ENCODE results near the gene FHOD3.

FHOD3 gene

DNA sequence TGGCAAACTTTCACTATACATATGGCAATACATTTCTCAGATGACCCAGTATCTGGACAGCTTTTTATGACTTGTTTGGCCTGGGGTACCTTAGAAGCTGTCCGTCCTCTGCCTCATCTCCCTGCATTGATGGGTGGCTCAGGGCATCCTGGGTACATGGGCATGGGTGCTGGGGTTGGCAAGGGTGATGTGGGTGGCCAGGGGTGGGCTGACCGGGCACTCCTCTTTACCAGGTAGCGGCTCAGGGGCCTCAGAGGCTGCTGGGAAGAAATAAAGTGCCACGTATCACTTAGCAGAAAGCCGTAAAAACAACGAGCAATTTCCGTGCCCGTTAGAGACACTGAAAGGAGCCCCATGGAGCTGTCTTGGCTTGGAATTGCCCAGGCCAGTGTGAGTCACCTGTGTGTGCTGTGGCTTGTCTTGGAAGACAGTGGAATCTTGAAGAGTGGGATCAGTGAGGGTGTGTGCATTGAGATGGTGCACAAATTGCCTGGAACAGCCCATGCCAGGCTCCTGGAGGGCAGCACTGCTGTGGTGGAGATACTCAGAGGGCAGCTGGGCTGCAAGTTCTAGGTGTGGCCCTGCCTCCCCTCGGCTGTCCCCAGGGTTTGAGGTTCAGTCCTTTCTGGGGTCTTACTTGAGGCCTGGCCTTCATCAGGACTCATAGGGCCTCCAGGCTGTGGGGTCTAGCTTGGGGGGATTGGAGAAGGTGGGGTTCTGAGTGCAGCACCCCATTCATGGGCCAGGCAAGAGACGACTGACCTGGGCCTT is 88.8 kb downstream of the FHOD3 start:
- no peak for DNase-seq (ENCODE audit: low read depth)

DNA sequence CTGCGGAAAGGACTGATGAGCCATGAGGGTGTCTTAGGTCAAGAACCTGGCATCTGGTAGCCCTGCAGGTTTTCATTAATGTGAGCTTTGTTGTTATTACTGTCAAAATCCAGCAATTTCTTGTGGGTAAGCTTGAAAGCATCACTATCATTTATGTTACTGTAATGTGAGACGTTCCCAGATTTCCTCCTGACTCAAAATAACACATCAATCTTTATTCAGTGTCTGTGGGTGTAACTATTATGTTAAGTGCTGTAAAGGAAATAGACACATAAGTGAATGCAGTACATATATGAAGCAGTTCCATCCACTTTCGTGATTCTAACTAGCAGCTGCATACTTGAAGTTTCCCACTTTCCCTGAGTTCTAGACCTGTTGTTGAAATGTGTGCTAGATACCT is 89.8 kb downstream of the FHOD3 start:
- DNase-seq (ENCODE audit: low read depth): no peak

DNA sequence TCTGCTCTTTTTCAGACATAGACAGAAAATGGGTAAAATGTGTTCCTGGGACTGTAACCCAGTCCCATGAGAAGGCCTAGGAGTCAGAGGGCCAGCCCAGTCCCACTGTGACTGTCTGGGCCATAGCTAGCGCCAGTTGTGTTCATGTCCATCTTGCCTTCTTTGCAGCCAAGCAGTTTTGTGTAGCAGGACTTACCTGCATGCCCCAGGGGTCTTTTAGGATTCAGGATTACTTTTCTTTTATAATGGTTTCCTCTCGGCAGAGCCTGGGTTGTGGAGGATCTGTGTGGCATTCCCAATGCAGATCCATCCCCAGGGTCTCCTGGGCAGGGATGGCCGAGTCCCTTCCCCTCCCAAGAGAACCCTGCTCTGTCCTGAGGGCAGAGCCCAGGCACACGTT is 90.8 kb downstream of the FHOD3 start:
- DNase-seq (ENCODE audit: low read depth): no peak

DNA sequence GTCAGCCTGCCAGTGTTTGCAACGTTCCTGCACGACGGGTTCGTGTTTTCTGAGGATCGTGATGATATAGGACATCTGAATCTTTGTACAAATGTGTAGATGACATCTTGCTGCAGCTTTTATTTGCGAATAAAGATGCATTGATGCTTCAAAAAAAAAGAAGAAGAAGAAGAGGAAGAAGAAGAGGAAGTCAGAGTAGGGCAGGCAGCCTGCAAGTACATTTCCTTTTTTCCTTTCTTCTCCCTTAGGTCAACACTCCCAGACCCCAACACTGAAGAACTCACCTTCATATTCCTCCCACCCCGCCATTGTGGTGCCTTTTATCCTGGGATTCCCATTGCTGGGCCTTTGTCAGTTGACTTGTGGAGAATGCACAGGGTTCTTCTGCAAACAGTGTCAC is 91.5 kb downstream of the FHOD3 start:
- DNase-seq (ENCODE audit: low read depth): no peak

DNA sequence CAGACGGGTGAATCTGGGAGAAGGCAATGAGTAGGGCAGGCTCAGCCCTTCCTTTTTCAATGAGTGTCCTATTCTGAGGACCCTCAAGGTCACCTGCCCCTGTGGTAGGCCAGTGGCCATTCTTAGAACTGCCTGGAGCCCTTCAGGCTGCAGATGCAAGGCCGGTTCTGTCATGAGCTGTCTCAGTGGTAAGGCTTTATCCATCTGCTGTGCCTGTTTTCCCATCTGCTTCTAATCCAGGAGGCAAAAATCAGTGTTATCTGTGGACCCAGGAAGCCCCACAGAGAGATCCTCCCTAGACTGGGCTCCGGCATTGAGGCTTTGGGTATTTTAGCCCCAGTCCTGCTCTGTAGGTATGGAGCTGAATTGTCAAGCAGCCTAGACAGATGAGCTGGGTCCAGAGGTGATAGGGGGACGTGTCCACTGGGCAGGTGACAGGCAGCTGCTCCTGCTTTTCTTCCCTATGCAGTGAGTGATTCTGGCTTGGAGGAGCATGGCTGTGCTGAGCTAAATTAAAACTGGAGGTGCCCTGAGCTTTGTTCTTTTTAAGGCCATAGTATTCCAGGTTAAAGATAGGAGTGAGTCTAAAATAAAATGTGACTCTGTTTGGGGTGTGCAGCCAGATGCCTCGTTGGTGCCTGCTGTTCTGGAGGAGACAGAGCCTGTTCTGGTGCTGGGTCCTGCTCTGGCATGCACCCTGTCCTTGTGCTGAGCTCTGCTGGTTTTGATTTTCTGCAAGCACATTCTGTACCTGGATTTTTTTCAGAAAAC is 92.5 kb downstream of the FHOD3 start:
- no peak for DNase-seq (ENCODE audit: low read depth)

DNA sequence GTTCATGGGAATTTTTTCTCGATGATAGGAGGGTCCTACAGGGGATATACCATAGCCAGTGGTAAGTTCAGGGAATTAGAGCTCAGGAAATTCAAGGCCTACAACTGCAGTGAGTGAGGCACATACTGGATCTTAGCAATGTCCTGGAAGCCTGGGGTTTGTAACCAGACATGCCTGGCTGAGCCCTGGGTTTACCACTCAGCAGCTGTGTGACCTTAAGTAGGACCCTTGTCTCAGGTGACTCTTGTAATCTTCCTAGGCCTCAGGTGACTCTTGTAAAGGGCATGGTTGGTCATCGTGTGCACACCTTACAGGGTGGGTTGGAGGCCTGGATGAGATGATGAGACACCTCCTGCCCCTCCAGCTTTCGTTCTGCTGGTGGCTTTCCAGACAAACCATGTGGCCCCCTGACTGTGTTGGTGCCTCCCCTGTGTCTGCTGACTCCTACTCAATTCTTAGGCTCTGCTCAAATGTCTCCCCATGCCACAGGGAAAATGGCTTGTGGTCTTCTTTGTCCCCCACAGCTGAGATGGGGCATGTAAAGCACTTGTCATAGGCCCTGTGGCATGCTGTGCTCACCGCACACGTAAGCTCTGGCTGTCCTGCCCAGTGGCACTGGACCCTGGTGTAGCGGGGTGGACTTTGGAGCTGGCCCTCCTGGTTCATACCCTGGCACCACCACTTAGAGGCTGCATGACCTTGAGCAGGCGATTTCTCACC is 94.1 kb downstream of the FHOD3 start:
- DNase-seq (ENCODE audit: low read depth): no peak

DNA sequence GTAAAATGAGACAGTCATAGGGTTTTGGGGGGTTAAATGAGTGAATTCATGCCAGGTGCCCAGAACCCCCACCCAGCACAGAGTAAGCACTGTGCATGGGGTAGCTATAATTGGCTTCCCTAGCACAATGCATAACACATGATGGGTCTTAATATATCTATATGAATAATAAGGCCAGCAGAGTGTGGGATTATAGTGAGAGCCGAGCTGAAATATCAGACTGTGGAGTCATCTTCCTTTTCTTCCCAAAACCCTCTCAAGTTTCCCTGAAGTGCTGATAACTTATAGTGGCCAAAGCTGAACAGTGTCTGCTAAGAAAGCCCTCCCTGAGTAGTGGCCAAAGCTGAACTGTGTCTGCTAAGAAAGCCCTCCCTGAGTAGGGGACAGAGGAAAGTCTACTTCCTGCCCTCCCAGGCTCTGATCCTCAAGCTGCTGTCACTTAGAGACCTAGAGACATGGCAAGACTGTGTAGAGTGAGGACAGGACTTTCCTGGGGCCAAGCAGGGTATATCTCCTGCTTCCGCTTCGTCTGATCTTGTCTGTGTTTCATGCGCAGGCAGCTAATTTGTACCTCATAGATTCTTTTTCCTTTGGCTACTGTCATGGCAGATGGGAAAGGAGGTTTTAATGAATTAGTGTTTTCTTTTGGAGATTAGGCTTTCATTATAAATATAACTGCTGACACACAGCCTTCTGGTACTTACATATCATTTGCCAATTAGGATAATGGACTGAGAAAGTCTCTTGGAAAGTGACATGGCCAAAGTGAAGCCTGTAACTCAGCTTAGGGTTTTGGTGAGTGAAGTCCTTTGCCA is 94.9 kb downstream of the FHOD3 start:
- no peak for DNase-seq (ENCODE audit: low read depth)

DNA sequence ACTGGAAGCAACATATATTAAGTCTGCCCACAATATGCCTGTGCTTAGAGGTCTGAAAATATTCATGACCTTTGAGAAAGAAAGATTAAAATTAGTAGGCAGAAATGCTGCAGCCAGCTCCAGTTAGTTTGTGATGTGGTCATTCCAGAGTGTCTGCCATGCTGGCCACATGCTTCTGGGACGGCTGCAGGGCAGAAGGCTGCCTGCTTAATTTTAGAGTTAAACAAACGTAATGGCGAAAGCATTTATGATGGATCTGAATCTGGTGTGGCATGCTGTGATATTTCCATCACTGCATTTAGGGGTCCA is 95.4 kb downstream of the FHOD3 start:
- DNase-seq (ENCODE audit: low read depth): no peak

DNA sequence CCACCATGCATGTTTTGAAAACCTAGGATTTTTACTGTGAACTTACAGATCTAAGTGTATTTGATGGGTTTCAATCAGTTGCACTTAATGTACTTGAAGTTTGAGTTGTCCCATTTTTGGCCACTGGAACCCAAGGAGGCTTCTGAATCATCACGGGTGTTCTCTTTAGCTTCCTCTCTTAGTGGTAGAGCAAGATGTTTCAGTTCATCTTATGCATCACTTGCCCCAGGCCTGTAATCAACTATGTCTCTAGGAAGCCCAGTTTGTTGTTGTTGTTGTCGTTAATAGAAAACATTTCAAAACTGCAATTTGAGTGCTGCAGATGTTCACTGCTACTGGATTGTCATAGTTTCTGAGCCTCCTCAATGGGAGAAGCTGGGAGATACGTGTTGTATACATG is 97.0 kb downstream of the FHOD3 start:
- DNase-seq (ENCODE audit: low read depth): no peak

DNA sequence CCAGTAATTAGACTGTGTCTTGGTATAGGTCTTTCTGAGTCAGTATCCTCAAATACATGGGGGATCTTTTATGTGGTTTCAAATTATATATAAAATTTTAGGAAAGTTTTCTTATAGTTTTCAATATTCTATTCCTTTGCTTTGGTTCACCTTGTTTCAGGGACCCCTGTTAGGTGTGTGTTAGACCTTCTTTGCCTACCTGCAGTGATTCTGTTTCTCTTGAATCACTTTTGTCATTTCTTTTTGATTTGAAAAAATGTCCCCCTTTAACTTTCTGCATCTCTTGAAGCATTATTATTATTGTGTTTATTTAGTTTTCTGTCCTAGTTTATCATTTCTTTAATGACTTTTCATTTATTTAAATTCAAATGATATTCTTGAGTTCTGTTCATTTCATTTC is 98.7 kb downstream of the FHOD3 start:
- no peak for DNase-seq (ENCODE audit: low read depth)

DNA sequence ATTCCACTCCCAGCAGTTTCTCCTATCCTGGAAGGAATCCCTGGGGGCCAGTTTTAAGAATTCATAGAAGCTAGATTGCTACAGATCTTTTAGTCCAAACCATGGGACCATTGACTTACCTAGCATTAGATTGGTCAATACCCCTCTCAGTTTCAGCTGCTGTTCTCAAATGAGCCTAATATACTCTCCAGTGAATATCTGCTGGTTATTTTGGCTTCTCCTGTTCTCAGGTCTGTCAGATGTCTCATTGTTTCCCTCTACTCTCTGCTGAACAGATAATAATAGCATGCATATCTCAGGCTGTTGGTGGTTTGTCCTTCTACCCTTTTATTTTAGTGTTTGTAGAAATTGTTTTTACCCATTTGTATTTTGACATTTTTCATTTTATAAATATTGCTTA is 99.5 kb downstream of the FHOD3 start:
- DNase-seq (ENCODE audit: low read depth): no peak

DNA sequence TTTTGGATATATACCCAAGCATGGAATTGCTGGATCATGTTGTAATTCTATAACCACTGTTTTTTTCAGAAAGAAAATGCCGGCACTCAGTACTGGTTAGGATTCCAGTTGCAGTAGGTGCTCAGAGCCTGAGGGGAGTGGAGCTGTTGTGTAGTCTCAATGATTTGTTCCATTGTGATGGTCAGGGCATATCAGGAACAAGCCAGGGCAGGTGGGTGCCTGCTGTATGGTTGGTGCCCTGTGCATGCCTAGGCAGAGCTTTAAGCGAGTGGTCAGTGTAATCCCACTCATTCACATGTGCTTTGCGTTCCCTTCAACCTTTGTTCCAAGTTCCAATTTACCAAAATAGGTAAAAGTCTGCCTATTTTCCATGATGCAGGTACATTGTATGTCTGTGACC is 100.9 kb downstream of the FHOD3 start:
- DNase-seq (ENCODE audit: low read depth): no peak

DNA sequence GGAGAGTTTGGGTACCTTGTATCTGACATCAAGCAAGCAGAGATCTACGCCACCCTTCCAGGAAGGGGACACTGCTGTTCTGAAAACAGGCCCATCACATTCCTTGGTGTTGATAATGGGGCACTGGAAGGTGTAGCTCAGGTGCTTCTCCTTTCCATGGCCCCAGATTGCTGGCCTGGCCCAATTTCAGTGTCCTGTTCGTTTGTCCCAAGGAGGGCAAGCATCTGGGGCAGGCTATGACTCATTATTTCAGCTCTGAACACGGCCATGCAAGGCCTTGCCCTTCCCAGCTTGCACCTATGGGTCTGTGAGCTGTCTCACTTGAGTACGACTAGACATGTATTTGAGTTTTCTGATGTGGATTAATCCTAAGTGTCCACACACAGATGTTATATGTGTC is 101.5 kb downstream of the FHOD3 start:
- no peak for DNase-seq (ENCODE audit: low read depth)

DNA sequence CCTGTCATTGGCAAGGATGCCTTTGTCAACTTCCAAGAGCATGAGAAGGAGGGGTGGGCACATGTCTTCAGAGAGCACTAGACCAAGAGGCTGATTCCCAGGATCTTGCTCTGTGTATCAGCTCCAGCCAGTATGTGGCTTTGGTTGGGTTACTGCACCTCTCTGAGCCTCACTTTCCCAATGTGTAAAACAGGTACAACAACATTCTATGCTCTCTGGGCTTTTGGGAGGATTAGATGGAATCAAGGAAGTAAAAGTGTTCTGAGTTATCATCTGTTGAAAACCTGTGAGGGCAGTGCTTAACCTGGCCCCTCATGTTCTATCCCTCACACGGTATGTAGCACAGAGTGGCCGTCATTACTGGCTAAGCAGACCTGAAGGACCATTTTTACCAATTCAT is 103.9 kb downstream of the FHOD3 start:
- no peak for DNase-seq (ENCODE audit: low read depth)

DNA sequence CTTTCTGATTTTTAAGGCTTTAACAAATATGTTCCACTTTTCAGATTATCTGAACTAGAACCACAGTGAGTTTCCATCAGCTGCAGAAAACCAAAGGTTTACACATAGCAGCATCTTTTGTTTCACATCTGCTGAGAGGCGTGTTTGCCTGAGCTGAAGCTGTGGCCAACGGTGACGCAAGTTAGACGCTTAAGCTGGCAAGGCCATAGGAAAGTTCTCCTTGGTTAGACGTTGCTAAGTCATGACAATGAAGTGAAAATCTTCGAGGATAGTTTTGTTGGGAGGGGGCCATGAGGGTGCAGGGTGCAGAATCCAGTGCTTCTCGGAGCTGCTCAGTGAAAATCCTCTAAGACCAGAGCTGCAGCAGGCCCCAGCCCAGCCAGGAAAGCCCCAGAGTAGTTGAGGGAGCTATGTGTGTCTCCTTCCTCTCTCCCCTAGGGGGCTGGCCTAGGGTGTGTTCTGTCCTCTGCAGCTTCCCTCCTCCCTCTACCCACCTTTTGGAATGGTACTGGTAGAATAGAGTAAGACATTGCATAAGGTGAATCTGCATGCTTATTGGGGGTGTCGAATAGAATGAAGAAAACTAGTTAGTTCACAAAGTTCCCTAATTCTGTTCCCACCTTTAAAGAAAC is 105.4 kb downstream of the FHOD3 start:
- no peak for DNase-seq (ENCODE audit: low read depth)

DNA sequence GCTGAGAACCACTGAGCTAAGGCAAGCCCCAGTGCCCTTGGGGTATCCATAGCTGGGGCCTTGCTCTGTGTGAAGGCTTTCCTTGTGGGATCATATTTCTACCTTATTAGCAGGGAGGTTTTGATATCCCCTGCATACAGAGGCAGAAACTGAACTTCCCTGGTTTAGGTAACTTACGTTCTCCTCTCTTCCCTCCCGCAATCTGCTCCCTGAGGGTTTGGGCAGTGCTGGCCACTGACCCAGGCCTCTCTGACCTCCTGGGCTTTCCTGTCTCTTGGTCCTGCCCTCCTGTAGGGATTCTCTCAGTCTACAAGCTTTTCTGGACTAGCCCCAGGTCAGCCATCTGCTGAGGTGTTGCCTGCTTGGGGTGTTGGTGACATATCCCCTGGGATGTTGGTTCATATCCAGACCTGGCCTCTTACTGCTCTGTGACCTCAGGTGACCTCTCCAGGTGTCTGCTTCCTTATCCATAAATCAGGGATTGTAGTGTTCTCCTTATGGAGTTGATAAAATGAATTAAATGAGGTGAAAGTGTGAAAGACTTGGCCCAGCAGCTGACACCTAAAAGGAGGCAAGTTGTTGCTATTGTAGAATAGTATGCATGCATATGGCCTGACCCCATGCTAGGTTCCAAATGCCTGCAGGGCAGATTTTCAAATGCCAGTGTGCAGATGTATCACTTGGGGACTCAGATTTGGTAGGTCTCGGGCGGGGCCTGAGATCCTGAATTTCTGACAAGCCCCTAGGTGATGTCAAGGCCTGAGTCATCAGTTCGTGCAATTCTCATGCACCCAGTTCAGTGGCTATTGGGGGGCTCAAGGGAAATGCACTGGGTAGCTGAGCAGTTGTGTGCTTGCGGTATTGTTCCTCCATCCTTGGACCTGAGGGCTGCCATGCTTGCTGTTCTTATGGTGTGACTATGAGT is 106.6 kb downstream of the FHOD3 start:
- DNase-seq (ENCODE audit: low read depth): no peak

DNA sequence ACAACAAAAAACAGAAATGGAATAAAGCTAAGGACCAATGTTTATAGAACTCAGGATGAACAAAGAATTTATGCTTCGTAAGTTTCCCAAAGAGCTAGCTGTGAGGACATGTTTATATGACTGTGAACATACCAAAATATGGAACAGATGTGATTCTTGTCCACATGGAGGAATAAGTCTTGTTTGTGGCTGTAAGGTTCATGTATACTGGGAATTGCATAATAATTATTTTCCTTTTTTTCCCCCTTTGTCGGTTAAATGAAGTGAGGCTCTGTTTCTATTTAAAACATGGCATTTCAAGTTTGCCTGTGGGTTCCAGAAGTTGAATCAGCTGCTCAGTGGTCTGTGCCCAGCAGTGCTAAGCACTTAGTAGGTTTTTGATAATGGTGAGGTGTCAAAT is 108.1 kb downstream of the FHOD3 start:
- no peak for DNase-seq (ENCODE audit: low read depth)

DNA sequence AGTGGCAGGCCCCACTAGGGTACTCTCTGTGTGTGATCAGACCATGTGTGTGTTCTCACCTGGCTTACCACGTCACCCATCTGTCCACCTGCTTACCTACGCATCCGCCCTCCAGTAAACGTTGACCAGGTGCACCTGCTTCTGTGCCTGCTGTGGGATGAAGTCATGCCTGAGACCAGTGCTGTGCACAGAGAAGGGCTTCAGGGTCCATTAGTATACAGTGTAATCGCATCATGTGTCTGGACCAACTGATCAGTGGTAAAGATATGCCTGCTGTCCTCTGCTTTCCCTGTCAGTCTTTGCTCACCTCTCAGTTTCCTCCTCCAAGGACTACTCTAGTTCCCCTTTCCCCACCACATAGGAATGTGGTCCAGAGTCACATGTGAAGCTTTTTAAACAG is 109.3 kb downstream of the FHOD3 start:
- no peak for DNase-seq (ENCODE audit: low read depth)

DNA sequence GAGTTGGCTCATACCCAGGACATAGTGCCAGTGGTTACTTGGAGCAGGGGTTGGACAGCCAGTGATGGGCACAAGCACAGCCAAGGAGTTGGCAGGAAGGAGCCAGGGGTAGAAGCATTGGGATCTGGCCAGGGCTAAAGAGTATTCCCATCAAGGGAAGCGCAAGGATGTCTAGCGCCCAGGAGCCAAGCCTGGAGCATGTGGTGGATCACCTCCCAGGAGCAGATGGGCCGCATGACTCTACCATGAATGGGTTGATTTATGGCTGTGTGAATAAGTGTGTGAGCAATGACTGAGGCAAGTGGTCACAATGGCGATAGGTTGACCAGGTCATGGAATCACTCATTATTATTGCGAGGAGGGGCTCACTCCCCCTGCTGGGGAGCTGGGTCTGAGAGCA is 111.1 kb downstream of the FHOD3 start:
- no peak for DNase-seq (ENCODE audit: low read depth)

DNA sequence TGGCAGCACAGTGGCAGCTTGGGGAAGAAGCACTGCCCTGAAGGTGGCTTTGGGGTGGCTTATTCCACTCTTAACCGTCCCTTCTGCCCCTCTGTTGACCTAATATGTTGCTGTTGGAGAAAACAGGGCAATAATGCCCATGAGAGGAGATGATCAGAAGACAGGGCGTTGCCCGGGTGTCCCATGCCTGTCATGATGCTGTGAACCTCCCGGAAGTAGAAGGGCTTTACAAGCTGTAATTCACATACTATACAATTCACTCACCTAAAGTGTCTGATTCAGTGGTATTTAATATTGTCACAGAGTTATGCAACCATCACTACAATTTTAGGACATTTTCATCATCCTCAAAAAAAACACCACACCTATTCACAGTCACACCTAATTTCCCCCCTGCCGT is 112.3 kb downstream of the FHOD3 start:
- no peak for DNase-seq (ENCODE audit: low read depth)

DNA sequence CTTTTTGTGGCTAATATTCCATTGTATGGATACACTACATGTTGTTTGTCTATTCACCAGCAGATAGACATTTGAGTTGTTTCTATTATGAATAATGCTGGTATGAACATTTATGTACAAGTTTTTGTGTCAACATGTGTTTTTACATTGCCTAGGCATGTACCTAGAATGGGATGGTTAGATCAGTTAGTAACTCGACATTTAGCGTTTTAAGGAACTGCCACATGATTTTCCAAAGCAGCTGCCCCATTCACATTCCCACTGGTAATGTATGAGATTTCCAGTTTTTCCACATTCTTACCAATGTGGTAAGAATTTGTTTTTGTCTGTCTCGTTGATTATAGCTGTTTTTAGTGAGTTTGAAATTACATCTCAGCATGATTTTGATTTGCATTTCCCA is 112.8 kb downstream of the FHOD3 start:
- no peak for DNase-seq (ENCODE audit: low read depth)
